ENCODE measurements around the gene DLG1.
"Not testable (repeated sequence)": the region's sequence is repeated elsewhere in the genome, so short reads cannot be mapped to it uniquely, and the experiment has no call there.

DLG1 gene

DNA sequence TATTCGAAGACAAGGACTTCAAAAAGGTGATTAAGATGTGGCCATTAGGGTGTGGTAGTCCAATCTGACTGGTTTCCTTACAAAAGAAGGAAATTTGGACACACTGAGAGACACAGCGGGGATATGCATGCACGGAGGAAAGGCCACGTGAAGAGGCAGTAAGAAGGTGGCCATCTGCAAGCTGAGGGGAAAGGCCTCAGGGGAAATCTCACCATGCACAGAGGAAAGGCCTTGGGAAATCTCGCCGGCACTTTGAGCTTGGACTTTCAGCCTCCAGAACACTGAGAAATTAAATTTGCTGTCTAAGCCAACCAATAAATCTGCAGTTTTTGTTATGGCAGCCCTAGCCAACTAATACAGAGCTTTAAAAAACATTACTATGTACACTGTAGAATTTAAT lies 78.8 kb downstream of the DLG1 start:
- no peak for DNase-seq (ENCODE audit: low spot score)
- in situ Hi-C loops (cut with MboI; ENCODE audit: low sequenced_read_pairs, unreplicated experiment): no loop called here
- TF ChIP-seq, protein P1, sequence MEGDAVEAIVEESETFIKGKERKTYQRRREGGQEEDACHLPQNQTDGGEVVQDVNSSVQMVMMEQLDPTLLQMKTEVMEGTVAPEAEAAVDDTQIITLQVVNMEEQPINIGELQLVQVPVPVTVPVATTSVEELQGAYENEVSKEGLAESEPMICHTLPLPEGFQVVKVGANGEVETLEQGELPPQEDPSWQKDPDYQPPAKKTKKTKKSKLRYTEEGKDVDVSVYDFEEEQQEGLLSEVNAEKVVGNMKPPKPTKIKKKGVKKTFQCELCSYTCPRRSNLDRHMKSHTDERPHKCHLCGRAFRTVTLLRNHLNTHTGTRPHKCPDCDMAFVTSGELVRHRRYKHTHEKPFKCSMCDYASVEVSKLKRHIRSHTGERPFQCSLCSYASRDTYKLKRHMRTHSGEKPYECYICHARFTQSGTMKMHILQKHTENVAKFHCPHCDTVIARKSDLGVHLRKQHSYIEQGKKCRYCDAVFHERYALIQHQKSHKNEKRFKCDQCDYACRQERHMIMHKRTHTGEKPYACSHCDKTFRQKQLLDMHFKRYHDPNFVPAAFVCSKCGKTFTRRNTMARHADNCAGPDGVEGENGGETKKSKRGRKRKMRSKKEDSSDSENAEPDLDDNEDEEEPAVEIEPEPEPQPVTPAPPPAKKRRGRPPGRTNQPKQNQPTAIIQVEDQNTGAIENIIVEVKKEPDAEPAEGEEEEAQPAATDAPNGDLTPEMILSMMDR (IDR thresholded peaks at IDR 0.05; ENCODE audit: borderline replicate concordance, control extremely low read depth, extremely low read depth, insufficient read depth, missing control alignments): no peak

DNA sequence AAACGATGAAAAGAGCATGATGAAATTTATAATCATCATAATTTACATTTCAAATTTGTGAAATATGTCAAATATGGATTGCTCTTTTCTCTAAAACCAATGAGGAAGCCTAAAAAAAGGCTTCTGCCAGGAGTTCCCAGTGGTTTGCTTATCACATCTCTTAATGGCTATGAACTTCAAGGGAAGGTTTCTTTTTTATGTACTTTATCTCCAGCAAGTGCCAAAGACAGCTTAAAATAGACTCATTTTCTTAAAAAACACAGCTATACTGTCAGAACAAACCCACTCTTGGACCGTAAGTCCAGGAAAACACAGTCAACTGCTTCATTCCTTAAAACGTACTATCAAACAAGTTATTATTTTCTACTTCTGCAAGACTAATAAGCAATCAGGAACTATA lies 80.2 kb downstream of the DLG1 start:
- DNase-seq (ENCODE audit: low spot score): no peak
- in situ Hi-C loops (cut with MboI; ENCODE audit: low sequenced_read_pairs, unreplicated experiment): no loop called here
- TF ChIP-seq, protein P1 (IDR thresholded peaks at IDR 0.05; ENCODE audit: borderline replicate concordance, control extremely low read depth, extremely low read depth, insufficient read depth, missing control alignments): no peak

DNA sequence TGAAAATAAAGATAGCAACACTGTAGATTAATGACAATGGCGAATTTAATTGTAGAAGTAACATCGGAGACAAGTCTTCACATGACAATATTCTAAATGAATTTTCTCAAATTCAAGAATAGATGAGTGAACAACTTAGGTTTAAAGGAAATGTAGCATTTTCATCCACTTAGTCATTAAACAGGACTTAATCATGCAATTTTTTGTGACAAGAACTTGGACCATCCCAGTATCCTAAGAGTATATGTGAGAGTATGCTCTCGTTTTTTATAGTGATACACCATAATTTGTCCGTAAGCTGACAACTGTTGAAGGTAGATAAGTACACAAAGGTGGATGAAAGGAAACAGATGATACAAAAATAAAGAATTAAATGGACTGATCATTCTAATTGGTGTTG lies 81.5 kb downstream of the DLG1 start:
- in situ Hi-C loops (cut with MboI; ENCODE audit: low sequenced_read_pairs, unreplicated experiment): no loop called here
- TF ChIP-seq, protein P1 (IDR thresholded peaks at IDR 0.05; ENCODE audit: borderline replicate concordance, control extremely low read depth, extremely low read depth, insufficient read depth, missing control alignments): no peak
- DNase-seq (ENCODE audit: low spot score): no peak

DNA sequence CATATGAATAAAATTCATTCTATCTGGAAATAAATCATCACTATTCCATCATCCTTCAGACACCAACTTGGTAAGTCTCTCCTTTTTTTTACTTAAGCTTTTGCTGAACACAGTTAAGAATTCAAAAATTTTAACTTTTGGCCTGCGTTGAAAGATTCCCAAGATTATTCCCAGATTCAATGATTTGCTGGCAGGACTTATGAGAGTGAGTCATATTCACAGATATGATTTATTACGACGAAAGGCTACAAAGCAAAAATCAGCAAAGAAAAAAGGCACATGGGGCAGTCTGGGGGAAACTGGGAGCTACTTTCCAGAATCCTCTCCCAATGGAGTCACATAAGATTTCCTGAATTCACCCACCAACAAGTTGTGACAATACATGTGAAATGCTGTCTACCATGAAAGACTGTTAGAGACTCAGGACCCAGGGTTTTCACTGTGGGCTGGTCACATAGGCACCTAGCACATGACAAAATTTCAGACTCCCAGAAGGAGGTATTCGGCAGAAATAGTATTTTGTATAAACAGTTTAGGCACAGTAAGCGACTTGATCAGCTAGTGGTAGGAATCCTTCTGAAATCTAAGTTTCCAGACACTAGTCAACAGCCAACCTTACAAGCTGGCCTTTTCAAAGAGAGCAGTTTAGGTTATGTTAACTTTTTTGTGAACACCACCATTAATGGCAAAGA lies 82.1 kb downstream of the DLG1 start:
- TF ChIP-seq, protein P1 (IDR thresholded peaks at IDR 0.05; ENCODE audit: borderline replicate concordance, control extremely low read depth, extremely low read depth, insufficient read depth, missing control alignments): no peak
- no peak for DNase-seq (ENCODE audit: low spot score)
- in situ Hi-C loops (cut with MboI; ENCODE audit: low sequenced_read_pairs, unreplicated experiment): no loop called here

DNA sequence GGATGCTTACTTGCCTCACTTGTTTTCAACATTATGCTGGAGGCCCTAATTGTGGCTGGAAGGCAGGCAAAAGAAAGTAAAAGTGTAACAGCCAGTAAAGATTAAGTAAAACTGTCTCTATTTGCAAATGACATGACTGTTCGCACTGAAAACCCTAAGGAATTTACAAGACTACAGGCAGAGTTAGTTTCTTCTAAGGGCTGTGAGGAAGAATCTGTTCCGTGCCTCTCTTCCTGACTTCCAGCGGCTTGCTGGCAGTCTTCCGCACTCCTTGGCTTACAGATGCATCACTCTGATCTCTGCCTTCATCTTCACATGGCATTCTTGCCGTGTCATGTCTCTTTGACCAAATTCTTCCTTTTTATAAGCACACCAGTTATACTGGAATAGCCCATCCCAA lies 86.1 kb downstream of the DLG1 start:
- TF ChIP-seq, protein P1 (IDR thresholded peaks at IDR 0.05; ENCODE audit: borderline replicate concordance, control extremely low read depth, extremely low read depth, insufficient read depth, missing control alignments): no peak
- no peak for DNase-seq (ENCODE audit: low spot score)
- in situ Hi-C loops (cut with MboI; ENCODE audit: low sequenced_read_pairs, unreplicated experiment): no loop called here

DNA sequence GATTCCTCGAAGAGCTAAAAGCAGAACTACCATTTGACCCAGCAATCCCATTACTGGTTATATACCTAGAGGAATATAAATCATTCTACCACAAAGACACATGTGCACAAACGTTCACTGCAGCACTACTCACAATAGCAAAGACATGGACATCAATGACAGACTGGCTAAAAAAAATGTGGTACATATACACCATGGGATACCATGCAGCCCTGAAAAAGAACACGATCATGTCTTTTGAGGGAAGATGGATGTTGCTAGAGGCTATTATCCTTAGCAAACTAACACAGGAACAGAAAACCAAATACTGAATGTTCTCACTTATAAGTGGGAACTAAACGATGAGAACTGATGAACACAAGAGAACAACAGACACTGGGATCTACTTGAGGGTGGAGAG lies 86.7 kb downstream of the DLG1 start:
- DNase-seq (ENCODE audit: low spot score); in situ Hi-C loops (cut with MboI; ENCODE audit: low sequenced_read_pairs, unreplicated experiment): not testable (repeated sequence)

DNA sequence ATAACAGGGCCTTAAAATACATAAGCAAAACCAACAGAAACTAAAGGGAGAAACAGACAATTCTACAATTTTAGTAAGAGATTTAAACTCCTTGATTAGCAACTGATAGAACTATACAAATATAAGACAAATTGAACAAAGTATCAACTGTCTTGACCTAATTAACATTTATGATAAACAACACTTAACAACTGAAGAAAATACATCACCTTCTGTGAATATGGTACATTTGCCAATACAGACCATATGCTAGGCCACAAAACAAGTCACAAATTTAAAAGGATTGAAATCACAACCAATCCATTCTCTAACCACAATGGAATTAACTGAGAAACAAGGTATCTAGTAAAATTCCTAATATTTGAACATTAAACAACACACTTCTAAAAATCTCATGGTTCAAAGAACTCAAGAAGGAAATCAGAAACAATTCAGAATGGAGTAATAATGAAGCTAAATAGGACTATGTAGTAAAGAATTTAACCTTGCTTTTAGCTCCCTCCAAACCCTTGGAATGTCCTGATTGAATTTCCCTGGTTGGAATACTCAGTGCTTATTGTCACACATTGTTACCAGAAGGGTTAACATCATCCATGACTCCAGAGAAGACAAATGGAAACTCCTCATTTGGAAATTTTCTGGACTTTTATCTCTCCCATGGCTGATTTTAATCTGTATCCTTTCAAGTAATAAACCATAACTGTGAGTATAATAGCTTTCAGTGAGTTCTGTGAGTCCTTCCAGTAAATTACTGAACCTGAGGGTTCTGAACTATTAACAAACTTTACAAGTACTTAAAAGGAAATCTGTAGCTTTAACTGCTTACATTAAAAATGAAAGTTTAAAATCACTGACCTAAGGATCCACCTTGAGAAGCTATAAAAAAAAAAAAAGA lies 88.8 kb downstream of the DLG1 start:
- DNase-seq (ENCODE audit: low spot score): no peak
- in situ Hi-C loops (cut with MboI; ENCODE audit: low sequenced_read_pairs, unreplicated experiment): no loop called here
- TF ChIP-seq, protein P1 (IDR thresholded peaks at IDR 0.05; ENCODE audit: borderline replicate concordance, control extremely low read depth, extremely low read depth, insufficient read depth, missing control alignments): no peak

Data from GM13976 (cell line).